Measurements from ENCODE around the gene FAM53A.

DNA sequence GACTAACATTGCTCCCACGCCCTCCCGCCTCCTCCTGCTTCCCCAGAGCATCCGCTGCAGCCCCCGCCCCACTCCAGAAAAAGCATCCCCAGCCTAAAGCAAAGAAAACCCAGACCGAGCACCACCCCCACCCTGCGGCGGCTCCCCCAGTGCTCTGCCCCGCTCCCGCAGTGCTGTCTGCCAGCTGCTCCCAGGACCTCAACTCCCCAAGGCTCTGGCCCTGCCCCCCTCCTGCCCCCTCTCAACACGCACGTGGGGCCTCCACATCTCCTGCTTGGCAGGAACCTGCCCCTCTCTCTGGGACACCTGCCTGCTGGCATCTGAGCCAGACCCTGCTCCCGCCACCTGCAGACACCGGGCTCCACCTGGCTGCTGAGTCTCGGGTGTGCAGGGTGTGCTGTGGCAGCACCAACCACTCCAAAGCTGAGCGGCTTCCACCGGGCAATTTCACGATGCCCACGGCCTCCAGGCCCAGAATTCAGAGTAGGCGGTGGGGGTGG lies 79.4 kb downstream of the FAM53A start:
- TF ChIP-seq, protein P1, sequence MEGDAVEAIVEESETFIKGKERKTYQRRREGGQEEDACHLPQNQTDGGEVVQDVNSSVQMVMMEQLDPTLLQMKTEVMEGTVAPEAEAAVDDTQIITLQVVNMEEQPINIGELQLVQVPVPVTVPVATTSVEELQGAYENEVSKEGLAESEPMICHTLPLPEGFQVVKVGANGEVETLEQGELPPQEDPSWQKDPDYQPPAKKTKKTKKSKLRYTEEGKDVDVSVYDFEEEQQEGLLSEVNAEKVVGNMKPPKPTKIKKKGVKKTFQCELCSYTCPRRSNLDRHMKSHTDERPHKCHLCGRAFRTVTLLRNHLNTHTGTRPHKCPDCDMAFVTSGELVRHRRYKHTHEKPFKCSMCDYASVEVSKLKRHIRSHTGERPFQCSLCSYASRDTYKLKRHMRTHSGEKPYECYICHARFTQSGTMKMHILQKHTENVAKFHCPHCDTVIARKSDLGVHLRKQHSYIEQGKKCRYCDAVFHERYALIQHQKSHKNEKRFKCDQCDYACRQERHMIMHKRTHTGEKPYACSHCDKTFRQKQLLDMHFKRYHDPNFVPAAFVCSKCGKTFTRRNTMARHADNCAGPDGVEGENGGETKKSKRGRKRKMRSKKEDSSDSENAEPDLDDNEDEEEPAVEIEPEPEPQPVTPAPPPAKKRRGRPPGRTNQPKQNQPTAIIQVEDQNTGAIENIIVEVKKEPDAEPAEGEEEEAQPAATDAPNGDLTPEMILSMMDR (IDR thresholded peaks at IDR 0.05; ENCODE audit: poor library complexity), result no peak
- TF ChIP-seq EZH2 (IDR thresholded peaks at IDR 0.05; ENCODE audit: borderline replicate concordance), result no peak
